D721Med (cell line): ENCODE results near the gene PLA2G4F.

Source experiments
- DNase-seq: peaks from one replicate; pipeline ENCODE4 v3.0.0; 2011; ENCODE audit warnings: low spot score; ENCODE audit not compliant: insufficient read length
- FAIRE-seq: peaks from 2 replicates; lab custom pipeline; 2011; peaks lifted over from hg19 to GRCh38; lab: Jason Lieb, UNC
- TF ChIP-seq, protein P1 (sequence below): IDR thresholded peaks from 2 replicates; pipeline ENCODE4 v1.5.1; 2012; ENCODE audit warnings: mild to moderate bottlenecking, control low read depth; ENCODE audit not compliant: insufficient read depth; ENCODE audit errors: missing control alignments

PLA2G4F gene

DNA sequence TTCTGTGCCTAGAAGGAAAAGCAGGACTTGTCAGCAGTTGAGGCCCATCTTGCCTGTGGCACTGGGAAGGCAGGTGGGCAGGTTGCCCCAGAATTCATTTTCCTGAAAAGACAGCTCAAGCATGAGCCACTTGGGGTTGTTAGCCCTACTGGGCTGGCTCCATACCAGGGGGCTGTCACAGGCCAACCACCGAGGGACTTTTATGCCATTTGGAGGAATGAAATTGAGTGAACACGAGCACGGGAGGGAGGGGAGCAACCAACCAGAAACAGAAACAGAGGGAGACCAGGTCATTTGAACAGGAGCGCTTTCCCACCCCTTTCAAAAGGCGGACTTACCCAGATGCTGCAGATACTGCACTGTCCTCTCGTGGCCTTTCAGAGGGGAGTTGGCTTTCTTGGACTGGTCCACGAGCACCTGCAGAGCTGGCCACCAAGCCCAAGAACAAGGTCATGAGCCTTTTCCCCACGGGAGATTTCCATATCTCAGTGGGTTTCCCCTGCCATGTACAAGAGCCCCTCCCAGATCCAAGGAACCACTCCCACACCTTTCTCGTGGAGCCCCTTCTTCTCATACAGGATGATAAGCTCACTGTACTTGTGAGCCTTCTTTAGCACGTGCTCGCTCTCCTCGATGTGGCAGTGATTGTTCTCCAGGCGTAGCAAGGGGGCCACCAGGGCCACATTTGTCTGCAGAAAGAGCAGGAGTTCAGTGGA, 9.9 kb upstream of the PLA2G4F start:
- FAIRE-seq (no peak), DNase-seq (no peak)
- TF ChIP-seq, protein P1, sequence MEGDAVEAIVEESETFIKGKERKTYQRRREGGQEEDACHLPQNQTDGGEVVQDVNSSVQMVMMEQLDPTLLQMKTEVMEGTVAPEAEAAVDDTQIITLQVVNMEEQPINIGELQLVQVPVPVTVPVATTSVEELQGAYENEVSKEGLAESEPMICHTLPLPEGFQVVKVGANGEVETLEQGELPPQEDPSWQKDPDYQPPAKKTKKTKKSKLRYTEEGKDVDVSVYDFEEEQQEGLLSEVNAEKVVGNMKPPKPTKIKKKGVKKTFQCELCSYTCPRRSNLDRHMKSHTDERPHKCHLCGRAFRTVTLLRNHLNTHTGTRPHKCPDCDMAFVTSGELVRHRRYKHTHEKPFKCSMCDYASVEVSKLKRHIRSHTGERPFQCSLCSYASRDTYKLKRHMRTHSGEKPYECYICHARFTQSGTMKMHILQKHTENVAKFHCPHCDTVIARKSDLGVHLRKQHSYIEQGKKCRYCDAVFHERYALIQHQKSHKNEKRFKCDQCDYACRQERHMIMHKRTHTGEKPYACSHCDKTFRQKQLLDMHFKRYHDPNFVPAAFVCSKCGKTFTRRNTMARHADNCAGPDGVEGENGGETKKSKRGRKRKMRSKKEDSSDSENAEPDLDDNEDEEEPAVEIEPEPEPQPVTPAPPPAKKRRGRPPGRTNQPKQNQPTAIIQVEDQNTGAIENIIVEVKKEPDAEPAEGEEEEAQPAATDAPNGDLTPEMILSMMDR = no peak

DNA sequence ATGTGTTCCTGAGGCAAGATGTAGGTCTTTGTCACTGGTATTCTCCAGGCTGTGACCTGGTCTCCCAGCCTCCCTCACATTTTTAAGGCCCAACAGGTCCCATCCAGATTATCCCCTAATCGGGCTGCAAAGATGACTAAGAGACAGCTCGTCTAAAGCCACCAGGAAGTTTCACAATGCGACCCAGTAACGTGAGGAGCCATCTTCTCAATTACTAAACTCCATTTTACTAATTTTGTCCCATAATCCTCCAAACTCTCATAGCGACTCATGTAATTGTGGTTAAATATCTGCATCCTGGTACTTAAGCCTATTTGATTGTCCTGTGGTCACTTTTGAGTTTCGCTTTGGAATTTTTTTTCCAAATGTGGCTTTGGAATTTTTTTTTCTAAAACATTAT, 8.7 kb upstream of the PLA2G4F start:
- FAIRE-seq (no peak), DNase-seq (no peak)
- TF ChIP-seq, protein P1 = no peak

DNA sequence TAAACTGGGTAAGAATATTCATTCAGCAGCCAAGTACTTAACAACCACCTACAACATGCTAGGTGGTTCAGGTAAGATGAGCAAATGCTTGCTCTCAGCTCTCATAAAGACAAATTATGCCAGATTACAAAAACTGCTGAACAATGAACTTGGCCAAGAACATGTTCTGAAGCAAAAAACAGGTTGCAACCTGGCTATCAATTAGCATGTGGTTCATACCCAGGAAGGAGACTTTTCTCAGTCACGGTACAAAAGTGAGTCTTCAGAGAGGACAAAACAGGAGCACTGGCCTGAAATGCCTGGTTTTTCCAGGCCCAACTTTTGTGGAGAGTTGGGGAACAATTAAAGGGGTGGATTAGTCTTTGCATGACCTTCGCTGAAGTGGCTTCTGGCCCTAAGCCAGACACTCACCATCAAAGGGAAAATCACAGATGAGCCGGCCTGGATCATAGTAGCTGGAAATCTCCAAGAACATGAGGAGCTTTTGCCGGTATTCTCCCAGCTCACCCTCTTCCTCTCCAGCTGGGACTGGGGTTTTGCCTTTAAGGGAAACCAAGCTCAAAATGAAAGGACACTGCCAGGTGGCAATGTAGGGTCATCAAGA, 7.6 kb upstream of the PLA2G4F start:
- TF ChIP-seq, protein P1 = no peak
- FAIRE-seq (no peak), DNase-seq (no peak)

DNA sequence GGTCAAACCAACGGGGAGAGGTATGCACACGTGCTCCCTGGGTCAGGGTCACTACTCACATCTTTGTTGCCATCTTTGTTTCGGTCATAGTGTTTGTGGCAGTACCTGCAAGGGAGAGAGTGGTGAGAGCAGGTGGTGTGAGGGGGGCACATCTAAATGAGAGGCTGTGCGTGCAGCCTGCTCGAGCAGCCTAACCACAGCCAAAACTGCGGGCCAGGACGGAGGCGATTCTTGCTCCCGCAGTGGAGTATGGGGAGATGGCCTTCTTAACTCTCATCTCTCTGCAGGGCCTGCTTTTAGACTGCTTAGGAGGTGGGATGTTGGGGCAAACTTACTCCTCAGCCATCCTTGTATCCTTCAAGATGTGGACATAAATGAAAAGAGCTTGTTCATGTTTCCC, 6.9 kb upstream of the PLA2G4F start:
- TF ChIP-seq, protein P1 = no peak
- DNase-seq (no peak), FAIRE-seq (no peak)

DNA sequence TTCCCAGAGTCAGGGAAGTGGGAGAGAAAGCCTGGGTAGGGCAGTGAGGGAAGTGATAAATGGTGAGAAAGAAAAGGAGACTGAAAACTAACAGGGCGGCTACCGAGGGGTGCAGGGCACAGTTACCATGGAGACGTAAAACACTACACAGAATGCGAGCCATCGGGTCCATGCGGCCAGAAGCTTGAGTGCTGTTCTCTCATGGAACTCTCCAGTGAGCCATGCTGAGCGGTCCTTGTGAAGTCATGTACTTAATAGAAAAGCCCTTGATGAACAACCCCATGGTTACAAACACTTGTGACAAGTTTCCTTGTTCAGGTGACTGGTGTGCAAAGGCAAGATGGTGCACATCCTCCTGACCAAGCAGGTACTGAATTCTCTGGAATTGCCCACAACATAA, 3.7 kb upstream of the PLA2G4F start:
- DNase-seq = no peak
- TF ChIP-seq, protein P1 = no peak
- no peak for FAIRE-seq

DNA sequence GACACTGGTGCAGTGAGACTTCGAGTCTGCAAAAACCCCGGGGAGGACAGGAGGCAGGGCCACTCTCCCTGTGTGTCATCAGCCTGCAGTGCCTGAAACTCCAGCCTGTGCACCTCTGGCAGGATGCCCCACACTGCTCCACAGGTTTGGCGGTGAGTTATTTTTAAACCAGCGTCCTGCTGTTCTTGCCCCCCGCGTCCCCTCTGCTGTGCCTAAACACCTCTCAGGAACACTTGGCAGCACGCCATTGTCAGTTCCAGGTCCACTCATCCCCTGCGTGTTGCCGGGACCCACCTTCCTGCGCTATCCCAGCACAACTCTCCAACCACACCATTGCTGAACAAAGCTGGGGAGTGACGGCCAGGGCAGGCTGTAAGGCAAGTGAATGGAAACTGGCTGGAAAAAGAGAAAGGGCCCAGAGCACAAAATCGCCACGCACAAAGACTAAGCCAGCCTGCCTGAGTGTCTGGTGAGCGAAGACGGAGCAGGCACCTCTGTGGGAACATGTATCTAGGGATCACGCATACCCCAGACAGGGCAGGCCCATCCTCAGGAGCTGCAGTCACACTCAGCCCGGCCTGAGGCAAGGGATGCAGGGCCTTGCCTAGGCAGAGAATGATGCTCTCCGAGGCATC, 3.1 kb upstream of the PLA2G4F start:
- TF ChIP-seq, protein P1 = no peak
- DNase-seq (no peak), FAIRE-seq (no peak)

DNA sequence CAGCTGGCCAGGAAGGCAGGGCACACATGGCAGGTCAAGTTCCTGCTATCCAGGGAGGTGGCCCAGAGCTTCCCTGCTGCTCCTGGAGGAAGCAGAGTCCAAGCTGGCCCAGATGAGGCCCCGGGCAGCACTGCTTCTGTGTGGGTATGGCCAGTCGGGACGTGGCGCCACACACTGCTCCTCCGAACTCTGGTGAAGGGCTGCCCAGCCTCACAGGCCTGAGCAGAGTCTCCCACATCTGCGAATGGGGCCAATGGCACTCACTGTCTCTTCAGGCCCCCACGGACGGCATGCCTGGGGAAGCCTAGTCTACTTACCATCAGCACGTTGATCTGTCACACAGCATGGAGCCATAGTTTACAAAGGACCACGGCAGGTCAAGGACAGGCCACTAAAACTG, 2.5 kb upstream of the PLA2G4F start:
- TF ChIP-seq, protein P1 = no peak
- FAIRE-seq (no peak), DNase-seq (no peak)
